A549 (cell line): Measurements from ENCODE around the gene CASP8.

ENCODE experiments used
- CHD4 ChIP-seq: fragments of 200-600 bp; sonication (generic); IDR thresholded peaks from 2 replicates; pipeline ENCODE4 v1.6.1; 2016; ENCODE audit warnings: antibody characterized with exemption, mild to moderate bottlenecking, borderline replicate concordance
- ELK1 ChIP-seq: fragments of 150-350 bp; IDR thresholded peaks from 2 replicates; pipeline ENCODE4 v1.6.1; 2014; ENCODE audit warnings: low read depth, mild to moderate bottlenecking, low read length
- HDAC2 ChIP-seq: fragments of 200-600 bp; sonication (generic); IDR thresholded peaks from 2 replicates; pipeline ENCODE4 v1.6.1; 2016
- HOXB13 ChIP-seq: fragments of 250-450 bp; sonication (Bioruptor Pico); IDR thresholded peaks from 2 replicates; pipeline ENCODE4 v1.5.0; 2020; ENCODE audit warnings: low read depth, mild to moderate bottlenecking, moderate library complexity
- MAFK ChIP-seq: fragments of 450-650 bp; IDR thresholded peaks from 2 replicates; pipeline ENCODE4 v1.6.1; 2014; ENCODE audit not compliant: partially characterized antibody
- NFE2L2 ChIP-seq: fragments of 150-350 bp; conservative IDR thresholded peaks from 2 replicates; pipeline ENCODE4 v1.6.1; 2014; ENCODE audit warnings: low read length
- POLR2A ChIP-seq: IDR thresholded peaks from 2 replicates; pipeline ENCODE4 v1.6.1; 2012; ENCODE audit warnings: mild to moderate bottlenecking, low read length
- SREBF2 ChIP-seq: fragments of 450-650 bp; IDR thresholded peaks from 2 replicates; pipeline ENCODE4 v1.6.1; 2014; ENCODE audit warnings: mild to moderate bottlenecking, moderate library complexity
- TF ChIP-seq, protein P1 (sequence below): fragments of >200 bp; sonication (Bioruptor Twin); formaldehyde crosslinking; IDR thresholded peaks from 3 replicates; pipeline ENCODE4 v1.5.1; 2016

DNA sequence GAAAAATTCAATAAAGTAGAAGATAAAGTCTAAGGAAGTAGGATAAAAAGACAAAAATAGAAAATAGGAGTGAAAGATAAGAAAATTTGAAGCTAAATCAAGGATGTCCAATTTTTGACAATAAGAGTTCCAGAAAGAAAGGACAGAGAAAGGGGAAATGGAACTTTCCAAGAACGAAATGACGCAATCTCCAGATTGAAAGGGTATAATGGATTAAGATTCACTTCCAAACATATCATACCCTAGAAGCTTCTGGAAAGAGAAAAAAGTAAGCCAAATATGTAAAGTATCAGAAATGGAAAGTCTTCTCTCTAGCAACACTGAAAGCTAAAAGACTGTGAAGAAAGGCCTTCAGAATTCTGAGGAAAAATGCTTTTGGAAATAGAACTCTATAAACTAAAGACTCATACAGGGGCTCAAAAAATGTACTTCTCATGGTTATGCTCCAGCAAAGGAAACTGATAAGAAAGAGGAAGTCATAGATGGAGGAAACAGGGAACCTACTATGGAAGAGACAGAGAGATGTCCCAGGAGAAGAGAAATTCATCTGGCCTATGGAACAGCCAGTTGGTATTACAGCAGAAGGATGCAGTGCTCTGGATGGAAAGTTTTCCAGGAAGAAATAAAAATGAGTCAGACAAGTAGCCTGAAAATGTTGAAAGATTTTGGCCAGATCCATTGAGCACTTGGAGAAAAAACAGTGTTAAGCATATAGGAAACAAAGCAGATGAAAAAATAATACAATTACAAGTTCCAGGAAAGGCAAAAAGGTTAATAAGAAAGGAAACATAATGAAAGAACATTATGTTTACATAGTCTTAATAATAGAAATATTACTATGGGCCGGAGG is 20.1 kb downstream of the CASP8 start:
- TF ChIP-seq, protein P1, sequence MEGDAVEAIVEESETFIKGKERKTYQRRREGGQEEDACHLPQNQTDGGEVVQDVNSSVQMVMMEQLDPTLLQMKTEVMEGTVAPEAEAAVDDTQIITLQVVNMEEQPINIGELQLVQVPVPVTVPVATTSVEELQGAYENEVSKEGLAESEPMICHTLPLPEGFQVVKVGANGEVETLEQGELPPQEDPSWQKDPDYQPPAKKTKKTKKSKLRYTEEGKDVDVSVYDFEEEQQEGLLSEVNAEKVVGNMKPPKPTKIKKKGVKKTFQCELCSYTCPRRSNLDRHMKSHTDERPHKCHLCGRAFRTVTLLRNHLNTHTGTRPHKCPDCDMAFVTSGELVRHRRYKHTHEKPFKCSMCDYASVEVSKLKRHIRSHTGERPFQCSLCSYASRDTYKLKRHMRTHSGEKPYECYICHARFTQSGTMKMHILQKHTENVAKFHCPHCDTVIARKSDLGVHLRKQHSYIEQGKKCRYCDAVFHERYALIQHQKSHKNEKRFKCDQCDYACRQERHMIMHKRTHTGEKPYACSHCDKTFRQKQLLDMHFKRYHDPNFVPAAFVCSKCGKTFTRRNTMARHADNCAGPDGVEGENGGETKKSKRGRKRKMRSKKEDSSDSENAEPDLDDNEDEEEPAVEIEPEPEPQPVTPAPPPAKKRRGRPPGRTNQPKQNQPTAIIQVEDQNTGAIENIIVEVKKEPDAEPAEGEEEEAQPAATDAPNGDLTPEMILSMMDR, result no peak
- TF ChIP-seq POLR2A (no peak), HDAC2 (no peak), ELK1 (no peak), CHD4 (no peak), SREBF2 (no peak), HOXB13 (CRISPR knock-in tag) (no peak), MAFK (no peak), NFE2L2 (no peak)
